GM10266 (cell line): ENCODE data around the gene SLC25A30.
"Not testable (repeated sequence)": the region's sequence is repeated elsewhere in the genome, so short reads cannot be mapped to it uniquely, and the experiment has no call there.

Experiments
- DNase-seq: peaks from one replicate; pipeline ENCODE4 v3.0.0; 2012; ENCODE audit errors: extremely low spot score
- CTCF ChIP-seq: IDR thresholded peaks from 2 replicates; pipeline ENCODE4 v1.5.1; 2012; ENCODE audit warnings: mild to moderate bottlenecking, low read depth; ENCODE audit not compliant: control insufficient read depth, insufficient read depth; ENCODE audit errors: missing control alignments

Gene SLC25A30

GRCh38 chr13:45422731-45423292 lies 4.6 kb upstream of the SLC25A30 start:
- no peak for TF ChIP-seq CTCF
- no peak for DNase-seq

GRCh38 chr13:45419945-45420344 lies 1.8 kb upstream of the SLC25A30 start:
- TF ChIP-seq CTCF = no peak
- DNase-seq = no peak

GRCh38 chr13:45419389-45419788 lies 1.2 kb upstream of the SLC25A30 start:
- not testable (repeated sequence) for DNase-seq

GRCh38 chr13:45416516-45417128 lies 1.6 kb downstream of the SLC25A30 start:
- no peak for DNase-seq
- no peak for TF ChIP-seq CTCF

- TF ChIP-seq CTCF = no peak
- no peak for DNase-seq
These were observed 3.1 kb downstream of the SLC25A30 start for GRCh38 chr13:45415112-45415511.

GRCh38 chr13:45413826-45414307 lies 4.3 kb downstream of the SLC25A30 start:
- no peak for DNase-seq
- TF ChIP-seq CTCF = no peak

- TF ChIP-seq CTCF = no peak
- DNase-seq = no peak
These were observed 5.7 kb downstream of the SLC25A30 start for GRCh38 chr13:45412274-45413049.
